IPS DF 4.7 (cell line): ENCODE data around the gene ODAD2.
"Not testable (repeated sequence)": the region's sequence is repeated elsewhere in the genome, so short reads cannot be mapped to it uniquely, and the experiment has no call there.

Experiments used
- DNase-seq: peaks from one replicate; pipeline ENCODE4 v3.0.0-alpha.2; 2013; ENCODE audit warnings: low spot score; ENCODE audit errors: extremely low read depth

The ODAD2 gene

GRCh38 chr10:27998954-27999275 lies at the start of gene ODAD2:
ODAD2 (minus strand) TSS chr10:27999079; CDS start chr10:27995142, 3,937 bp downstream.
- no peak for DNase-seq

GRCh38 chr10:28047061-28047460 lies 48.2 kb upstream of the ODAD2 start:
- DNase-seq = no peak

- no peak for DNase-seq
Measured at GRCh38 chr10:28046579-28046978, 47.7 kb upstream of the ODAD2 start.

- no peak for DNase-seq
Measured at GRCh38 chr10:28043941-28044340, 45.1 kb upstream of the ODAD2 start.

- DNase-seq = no peak
Measured at GRCh38 chr10:28036587-28036986, 37.7 kb upstream of the ODAD2 start.

GRCh38 chr10:28020993-28021982 lies 22.4 kb upstream of the ODAD2 start:
- DNase-seq = no peak

GRCh38 chr10:28020080-28020860 lies 21.4 kb upstream of the ODAD2 start:
- no peak for DNase-seq

- no peak for DNase-seq
Measured at GRCh38 chr10:28014651-28015050, 15.8 kb upstream of the ODAD2 start.

GRCh38 chr10:28012990-28013515 lies 14.2 kb upstream of the ODAD2 start:
- DNase-seq = no peak

GRCh38 chr10:28010821-28011220 lies 11.9 kb upstream of the ODAD2 start:
- DNase-seq = no peak

GRCh38 chr10:28008054-28008453 lies 9.2 kb upstream of the ODAD2 start:
- DNase-seq = no peak

- no peak for DNase-seq
Measured at GRCh38 chr10:28001353-28001752, 2.5 kb upstream of the ODAD2 start.

- no peak for DNase-seq
Measured at GRCh38 chr10:27998178-27998953, 513 bp downstream of the ODAD2 start.

GRCh38 chr10:27997865-27998177 lies 1.1 kb downstream of the ODAD2 start:
- DNase-seq = no peak

GRCh38 chr10:27995311-27995710 lies 3.6 kb downstream of the ODAD2 start:
- no peak for DNase-seq

- not testable (repeated sequence) for DNase-seq
Measured at GRCh38 chr10:27989357-27989756, 9.5 kb downstream of the ODAD2 start.

GRCh38 chr10:27986821-27987220 lies 12.1 kb downstream of the ODAD2 start:
- no peak for DNase-seq

GRCh38 chr10:27982875-27983543 lies 15.9 kb downstream of the ODAD2 start:
- DNase-seq = no peak

GRCh38 chr10:27981744-27982143 lies 17.1 kb downstream of the ODAD2 start:
- DNase-seq = no peak

- DNase-seq = not testable (repeated sequence)
Measured at GRCh38 chr10:27970795-27971194, 28.1 kb downstream of the ODAD2 start.

GRCh38 chr10:27969931-27970330 lies 28.9 kb downstream of the ODAD2 start:
- not testable (repeated sequence) for DNase-seq
